Thyroid gland (tissue), 4 donors: ENCODE measurements around the gene CHST1.

Experiments
- POLR2A ChIP-seq, 2 donors: fragments of 450-650 bp; IDR thresholded peaks; one replicate each; pipeline ENCODE4 v1.6.1; 2017; ENCODE audit warnings: antibody characterized with exemption in 2 of 2, mild to moderate bottlenecking in 2 of 2, moderate library complexity in 1 of 2
- TF ChIP-seq, protein P1 (sequence below), 6 experiments: fragments of 200-600 bp in 3 of 6; fragments of 450-650 bp in 3 of 6; sonication (generic) in 3 of 6; IDR thresholded peaks; one replicate each; pipeline ENCODE4 v1.5.1; 2016 to 2019; ENCODE audit warnings: antibody characterized with exemption in 6 of 6, mild to moderate bottlenecking in 2 of 6, inconsistent platforms in 1 of 6, moderate library complexity in 1 of 6

DNA sequence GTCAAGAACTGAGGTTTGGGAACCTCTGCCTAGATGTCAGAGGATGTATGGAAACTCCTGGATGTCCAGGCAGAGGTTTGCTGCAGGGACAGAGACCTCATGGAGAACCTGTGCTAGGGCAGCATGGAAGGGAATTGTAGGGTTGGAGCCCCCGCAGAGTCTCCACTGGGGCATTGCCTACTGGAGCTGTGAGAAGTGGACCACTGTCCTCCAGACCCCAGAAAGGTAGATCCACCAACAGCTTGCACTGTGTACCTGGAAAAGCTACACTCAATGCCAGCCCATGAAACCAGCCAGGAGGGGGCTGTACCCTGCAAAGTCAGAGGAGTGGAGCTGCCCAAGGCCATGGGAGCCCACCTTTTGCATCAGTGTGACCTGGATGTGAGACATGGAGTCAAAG is 29.5 kb downstream of the CHST1 start:
- TF ChIP-seq, protein P1, sequence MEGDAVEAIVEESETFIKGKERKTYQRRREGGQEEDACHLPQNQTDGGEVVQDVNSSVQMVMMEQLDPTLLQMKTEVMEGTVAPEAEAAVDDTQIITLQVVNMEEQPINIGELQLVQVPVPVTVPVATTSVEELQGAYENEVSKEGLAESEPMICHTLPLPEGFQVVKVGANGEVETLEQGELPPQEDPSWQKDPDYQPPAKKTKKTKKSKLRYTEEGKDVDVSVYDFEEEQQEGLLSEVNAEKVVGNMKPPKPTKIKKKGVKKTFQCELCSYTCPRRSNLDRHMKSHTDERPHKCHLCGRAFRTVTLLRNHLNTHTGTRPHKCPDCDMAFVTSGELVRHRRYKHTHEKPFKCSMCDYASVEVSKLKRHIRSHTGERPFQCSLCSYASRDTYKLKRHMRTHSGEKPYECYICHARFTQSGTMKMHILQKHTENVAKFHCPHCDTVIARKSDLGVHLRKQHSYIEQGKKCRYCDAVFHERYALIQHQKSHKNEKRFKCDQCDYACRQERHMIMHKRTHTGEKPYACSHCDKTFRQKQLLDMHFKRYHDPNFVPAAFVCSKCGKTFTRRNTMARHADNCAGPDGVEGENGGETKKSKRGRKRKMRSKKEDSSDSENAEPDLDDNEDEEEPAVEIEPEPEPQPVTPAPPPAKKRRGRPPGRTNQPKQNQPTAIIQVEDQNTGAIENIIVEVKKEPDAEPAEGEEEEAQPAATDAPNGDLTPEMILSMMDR (IDR thresholded peaks at IDR 0.05), result no peak
- TF ChIP-seq POLR2A (IDR thresholded peaks at IDR 0.05), result no peak
